GM03348 (cell line): ENCODE results near the gene IGSF22.

Source experiments
- DNase-seq: peaks from one replicate; pipeline ENCODE4 v3.0.0; 2012; ENCODE audit warnings: low spot score

The IGSF22 gene

GRCh38 chr11:18713646-18714442, 12.1 kb downstream of the IGSF22 start:
- DNase-seq: no peak

GRCh38 chr11:18710545-18710944, 15.4 kb downstream of the IGSF22 start:
- no peak for DNase-seq

- DNase-seq: no peak
Measured at GRCh38 chr11:18709414-18709813, 16.6 kb downstream of the IGSF22 start.

- DNase-seq: no peak
Measured at GRCh38 chr11:18707811-18708340, 18.1 kb downstream of the IGSF22 start.

- DNase-seq: peak; percentile 44
Measured at GRCh38 chr11:18706330-18707243, 19.4 kb downstream of the IGSF22 start.

- no peak for DNase-seq
Measured at GRCh38 chr11:18705651-18706281, 20.2 kb downstream of the IGSF22 start.

DNA sequence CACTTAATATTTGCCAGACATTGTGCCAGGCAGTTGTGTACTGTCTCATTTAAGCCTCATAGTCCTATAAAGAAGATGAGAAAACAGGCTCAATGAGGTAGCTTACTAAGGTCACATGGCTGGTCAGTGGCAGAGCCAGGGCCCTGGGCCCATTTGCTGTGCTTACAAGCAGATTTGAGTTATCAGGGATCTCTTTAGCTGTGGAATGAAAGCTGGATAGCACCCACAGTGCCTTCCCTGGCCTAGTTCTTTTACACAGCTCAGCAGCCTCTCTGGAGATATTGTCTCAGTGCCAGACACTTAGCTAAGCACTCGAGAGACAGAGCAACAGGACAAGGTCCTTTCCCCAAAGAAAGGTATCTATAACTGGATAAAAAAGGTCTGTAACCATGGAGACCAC, 21.3 kb downstream of the IGSF22 start:
- no peak for DNase-seq

- DNase-seq: no peak
Measured at GRCh38 chr11:18704045-18704645, 21.8 kb downstream of the IGSF22 start.

- no peak for DNase-seq
Measured at GRCh38 chr11:18703001-18703763, 22.8 kb downstream of the IGSF22 start.

DNA sequence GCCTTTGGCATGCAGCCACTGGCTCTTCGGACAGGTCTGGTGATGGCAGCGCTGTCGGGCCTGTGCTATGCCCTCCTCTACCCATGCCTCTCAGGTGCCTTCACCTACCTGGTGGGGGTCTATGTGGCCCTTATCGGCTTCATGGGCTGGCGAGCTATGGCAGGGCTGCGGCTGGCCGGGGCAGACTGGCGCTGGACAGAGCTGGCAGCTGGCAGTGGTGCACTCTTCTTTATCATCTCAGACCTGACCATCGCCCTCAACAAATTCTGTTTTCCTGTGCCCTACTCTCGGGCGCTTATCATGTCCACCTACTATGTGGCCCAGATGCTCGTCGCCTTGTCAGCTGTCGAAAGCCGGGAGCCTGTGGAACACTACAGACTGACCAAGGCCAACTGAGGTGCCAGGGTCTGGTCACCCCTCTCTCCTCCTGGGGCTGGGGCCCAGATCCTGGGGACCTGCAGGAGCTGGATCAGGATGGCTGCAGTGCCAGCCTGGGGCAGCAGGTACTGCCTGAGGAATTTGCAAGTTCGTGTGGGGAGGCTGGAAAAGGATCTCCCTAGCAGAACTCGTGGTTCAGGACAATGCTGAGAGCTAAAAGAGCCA, 24.3 kb downstream of the IGSF22 start:
- DNase-seq: no peak

DNA sequence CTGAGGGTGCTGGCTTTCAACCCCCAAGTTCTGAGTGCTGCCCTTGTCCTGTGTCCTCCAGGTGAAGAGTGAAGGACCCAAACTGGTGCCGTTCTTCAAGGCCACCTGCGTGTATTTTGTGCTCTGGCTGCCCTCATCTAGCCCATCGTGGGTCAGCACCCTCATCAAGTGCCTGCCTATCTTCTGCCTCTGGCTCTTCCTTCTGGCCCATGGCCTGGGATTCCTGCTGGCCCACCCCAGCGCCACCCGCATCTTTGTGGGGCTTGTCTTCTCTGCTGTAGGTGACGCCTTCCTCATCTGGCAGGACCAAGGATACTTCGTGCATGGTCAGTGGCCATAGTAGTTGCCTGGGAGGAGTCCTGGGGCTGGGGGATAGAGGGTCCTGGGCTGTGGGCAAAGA, 25.1 kb downstream of the IGSF22 start:
- no peak for DNase-seq

DNA sequence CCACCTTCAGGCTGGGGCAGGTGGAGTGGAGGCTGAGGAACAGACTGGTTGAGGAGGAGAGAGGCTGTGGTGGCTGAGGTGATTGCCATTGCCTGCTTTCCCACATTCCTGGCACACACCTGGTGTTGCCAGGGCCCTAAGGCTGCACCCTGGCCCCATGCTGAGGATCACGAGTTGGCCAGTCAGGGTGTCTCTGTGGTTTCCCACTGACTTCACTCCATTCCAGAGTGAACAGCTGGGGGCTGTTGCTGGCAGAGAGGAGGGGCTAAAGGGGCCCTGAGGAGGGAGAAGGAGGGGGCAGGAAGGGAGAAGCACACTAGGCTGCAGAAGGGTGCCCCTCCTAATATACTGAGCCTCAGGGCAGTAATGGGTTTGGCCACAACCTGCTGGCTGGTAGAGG, 25.6 kb downstream of the IGSF22 start:
- DNase-seq: no peak

GRCh38 chr11:18699848-18700261, 26.1 kb downstream of the IGSF22 start:
- DNase-seq: no peak

- no peak for DNase-seq
Measured at GRCh38 chr11:18699269-18699596, 26.8 kb downstream of the IGSF22 start.

- DNase-seq: peak; percentile 98
Measured at GRCh38 chr11:18698341-18699268, 27.4 kb downstream of the IGSF22 start, which contains the start of gene TMEM86A. Gene TMEM86A, plus strand, starts transcription at chr11:18698779. Its CDS starts 108 bp downstream, at chr11:18698887.

DNA sequence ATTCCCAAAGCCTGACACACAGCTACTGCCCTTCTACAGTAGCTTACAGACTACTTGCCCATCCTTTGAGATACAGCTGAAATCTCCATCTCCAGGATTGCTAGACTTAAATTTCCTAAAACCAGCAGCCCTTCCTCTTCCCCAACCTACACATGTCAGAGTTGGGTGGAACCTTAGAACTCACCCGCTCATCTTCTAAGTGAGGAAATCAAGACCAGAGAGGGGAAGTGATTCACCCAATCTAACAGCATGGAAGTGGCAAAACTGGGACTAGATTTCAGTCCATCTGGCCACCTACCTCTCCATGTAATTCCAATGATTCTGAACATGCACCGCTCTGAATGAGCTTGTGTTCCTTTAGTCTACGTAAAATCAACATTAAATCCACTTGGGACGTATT, 28.4 kb downstream of the IGSF22 start:
- DNase-seq: no peak

- DNase-seq: peak; percentile 37
Measured at GRCh38 chr11:18696638-18697225, 29.3 kb downstream of the IGSF22 start.

DNA sequence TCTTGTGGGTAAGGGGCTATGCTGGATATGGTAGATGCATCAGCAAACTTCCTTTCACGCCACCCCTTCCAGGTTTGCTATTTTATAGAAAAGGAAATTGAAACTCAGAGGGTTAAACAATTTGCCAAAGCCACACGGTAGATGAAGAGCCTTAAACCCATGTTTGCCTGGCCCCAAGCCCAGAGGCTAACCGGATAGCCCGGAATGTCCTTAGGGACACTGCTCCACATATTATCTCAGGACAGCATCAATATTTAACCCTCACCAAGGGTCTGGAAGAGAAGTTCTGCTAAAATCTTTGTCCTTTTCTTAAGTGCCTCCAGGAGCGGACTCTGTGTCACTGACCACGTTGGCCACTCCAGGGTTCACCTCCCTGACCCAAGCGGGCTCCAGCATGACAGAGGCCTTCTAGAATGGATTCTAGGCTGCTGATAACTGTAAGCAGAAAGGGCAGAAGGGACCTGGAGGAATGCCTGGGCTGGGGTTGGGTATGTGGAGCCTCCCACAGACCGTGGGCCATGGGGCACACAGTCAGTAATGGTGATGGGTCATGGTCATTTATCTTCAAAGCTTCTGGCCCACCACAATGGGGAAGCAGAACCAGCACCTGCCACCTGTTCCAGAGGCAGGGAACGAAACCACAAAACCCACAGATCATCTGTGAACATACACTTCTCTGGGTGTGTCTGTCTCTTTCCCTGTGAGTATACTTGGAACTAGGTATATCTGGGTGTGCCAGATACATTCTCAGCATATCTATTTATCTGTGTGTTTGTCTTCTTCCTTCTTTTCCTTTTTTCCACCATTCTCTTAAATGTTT, 32.8 kb downstream of the IGSF22 start:
- no peak for DNase-seq
